ENCODE data around the gene CLIP4. TPM values are rescaled to one million over a fixed set of nuclear protein-coding genes. Genes with fewer than 3 reads are reported as not detected.

The CLIP4 gene
- total RNA-seq, 2 experiments from 2014 or later, result 36.8 to 39.4 TPM

DNA sequence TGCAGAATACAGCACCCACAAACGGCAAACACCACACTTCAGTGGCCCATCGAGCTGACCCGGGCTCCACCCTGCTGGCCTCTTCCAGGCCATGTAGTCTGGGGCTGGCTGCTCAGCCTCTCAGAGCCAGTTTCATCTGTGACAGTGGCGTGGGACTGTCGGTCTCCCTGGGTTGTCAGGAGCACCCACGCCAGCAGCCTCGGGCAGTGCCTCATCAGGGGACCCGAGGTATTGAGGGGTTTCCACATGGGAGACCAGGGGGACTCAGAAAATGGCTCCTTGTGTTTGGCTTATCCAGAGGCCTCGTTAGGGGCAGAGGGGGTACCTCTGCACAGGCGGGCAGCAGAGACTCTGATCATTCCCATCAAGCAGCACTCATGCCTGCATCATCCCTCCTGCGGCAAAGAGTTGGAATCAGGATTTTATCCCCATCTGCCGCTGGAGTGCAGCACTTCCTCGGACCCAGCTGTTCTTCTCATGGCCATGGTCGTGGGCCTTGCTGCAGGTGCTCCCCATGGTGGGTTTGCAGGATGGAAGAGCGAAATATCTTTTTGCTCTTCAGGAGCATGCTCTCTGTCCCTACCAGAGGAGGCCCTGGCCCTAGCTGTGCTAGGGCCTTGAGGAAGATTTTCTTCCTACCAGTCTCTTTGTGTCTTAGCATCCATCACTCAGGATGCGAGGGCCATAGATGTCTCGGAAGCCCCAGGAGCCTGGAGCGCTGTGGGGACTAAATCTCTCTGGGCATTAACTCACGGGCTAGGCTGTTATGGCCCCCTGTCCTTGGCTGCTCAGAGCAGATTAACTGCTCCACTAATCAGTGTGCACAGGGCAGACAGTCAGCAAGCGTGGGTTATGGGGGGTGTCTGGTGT, 100.8 kb downstream of the CLIP4 start:
- ATAC-seq (ENCODE audit: poor library complexity), result no peak
- no peaks in the 10 kb centered on the region for H3K4me1 ChIP-seq (ENCODE audit: insufficient read depth, low read length)
- POLR2A ChIA-PET, result no interaction called here
- Mint-ChIP-seq H3K9me3 (no peaks in the 10 kb centered on the region), H3K4me1 (ENCODE audit: low read depth) (no peaks in the 10 kb centered on the region), H3K27ac (no peak overlapping the region), H3K4me3 (no peak overlapping the region), H3K27me3 (no peaks in the 10 kb centered on the region), H3K36me3 (ENCODE audit: low read depth) (no peaks in the 10 kb centered on the region)
- H3K27ac ChIP-seq (ENCODE audit: low read depth in 1 of 2, low read length in 2 of 2), result no peak overlapping the region
- intact Hi-C loops (cut with DNase I, micrococcal nuclease), result no loop called here
- H3K4me3 ChIP-seq (ENCODE audit: low read length), result no peak overlapping the region
- no peaks in the 10 kb centered on the region for H3K27me3 ChIP-seq (ENCODE audit: control insufficient read depth in 1 of 2, insufficient read depth in 2 of 2, low read length in 2 of 2)
- H3K36me3 ChIP-seq (ENCODE audit: insufficient read depth, low read length), result no peaks in the 10 kb centered on the region
- CTCF ChIA-PET, result no interaction called here
- TF ChIP-seq, protein P1, sequence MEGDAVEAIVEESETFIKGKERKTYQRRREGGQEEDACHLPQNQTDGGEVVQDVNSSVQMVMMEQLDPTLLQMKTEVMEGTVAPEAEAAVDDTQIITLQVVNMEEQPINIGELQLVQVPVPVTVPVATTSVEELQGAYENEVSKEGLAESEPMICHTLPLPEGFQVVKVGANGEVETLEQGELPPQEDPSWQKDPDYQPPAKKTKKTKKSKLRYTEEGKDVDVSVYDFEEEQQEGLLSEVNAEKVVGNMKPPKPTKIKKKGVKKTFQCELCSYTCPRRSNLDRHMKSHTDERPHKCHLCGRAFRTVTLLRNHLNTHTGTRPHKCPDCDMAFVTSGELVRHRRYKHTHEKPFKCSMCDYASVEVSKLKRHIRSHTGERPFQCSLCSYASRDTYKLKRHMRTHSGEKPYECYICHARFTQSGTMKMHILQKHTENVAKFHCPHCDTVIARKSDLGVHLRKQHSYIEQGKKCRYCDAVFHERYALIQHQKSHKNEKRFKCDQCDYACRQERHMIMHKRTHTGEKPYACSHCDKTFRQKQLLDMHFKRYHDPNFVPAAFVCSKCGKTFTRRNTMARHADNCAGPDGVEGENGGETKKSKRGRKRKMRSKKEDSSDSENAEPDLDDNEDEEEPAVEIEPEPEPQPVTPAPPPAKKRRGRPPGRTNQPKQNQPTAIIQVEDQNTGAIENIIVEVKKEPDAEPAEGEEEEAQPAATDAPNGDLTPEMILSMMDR (IDR thresholded peaks at IDR 0.05), result no peak
- DNase-seq, result no peak
- no peaks in the 10 kb centered on the region for H3K9me3 ChIP-seq (ENCODE audit: control insufficient read depth in 1 of 2, insufficient read depth in 1 of 2, low read length in 2 of 2)

DNA sequence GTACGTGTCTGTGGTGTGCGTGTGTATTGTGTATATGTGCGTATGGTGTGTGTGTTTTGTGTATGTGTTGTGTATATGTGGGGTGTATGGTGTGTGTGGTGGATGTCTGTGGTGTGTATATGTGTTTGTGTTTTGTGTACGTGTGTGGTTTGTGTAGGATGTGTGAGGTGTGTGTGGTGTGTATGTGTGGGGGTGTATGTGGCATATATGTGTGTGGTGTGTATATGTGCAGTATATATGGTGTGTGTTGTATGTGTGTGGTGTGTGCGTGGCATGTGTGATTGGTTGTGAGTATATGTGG, 101.3 kb downstream of the CLIP4 start:
- intact Hi-C loops (cut with DNase I, micrococcal nuclease), result no loop called here
- Histone ChIP-seq H3K27ac (ENCODE audit: low read depth in 1 of 2, low read length in 2 of 2) (no peak overlapping the region), H3K27me3 (ENCODE audit: control insufficient read depth in 1 of 2, insufficient read depth in 2 of 2, low read length in 2 of 2) (no peaks in the 10 kb centered on the region), H3K36me3 (ENCODE audit: insufficient read depth, low read length) (no peaks in the 10 kb centered on the region), H3K4me3 (ENCODE audit: low read length) (no peak overlapping the region), H3K9me3 (ENCODE audit: control insufficient read depth in 1 of 2, insufficient read depth in 1 of 2, low read length in 2 of 2) (no peaks in the 10 kb centered on the region), H3K4me1 (ENCODE audit: insufficient read depth, low read length) (no peaks in the 10 kb centered on the region)
- Mint-ChIP-seq H3K4me3 (no peak overlapping the region), H3K27ac (no peak overlapping the region), H3K4me1 (ENCODE audit: low read depth) (no peaks in the 10 kb centered on the region), H3K27me3 (no peaks in the 10 kb centered on the region), H3K36me3 (ENCODE audit: low read depth) (no peaks in the 10 kb centered on the region), H3K9me3 (no peaks in the 10 kb centered on the region)
- no peak for DNase-seq
- POLR2A ChIA-PET, result no interaction called here
- TF ChIP-seq, protein P1 (IDR thresholded peaks at IDR 0.05), result no peak
- CTCF ChIA-PET, result no interaction called here
- ATAC-seq (ENCODE audit: poor library complexity), result no peak

DNA sequence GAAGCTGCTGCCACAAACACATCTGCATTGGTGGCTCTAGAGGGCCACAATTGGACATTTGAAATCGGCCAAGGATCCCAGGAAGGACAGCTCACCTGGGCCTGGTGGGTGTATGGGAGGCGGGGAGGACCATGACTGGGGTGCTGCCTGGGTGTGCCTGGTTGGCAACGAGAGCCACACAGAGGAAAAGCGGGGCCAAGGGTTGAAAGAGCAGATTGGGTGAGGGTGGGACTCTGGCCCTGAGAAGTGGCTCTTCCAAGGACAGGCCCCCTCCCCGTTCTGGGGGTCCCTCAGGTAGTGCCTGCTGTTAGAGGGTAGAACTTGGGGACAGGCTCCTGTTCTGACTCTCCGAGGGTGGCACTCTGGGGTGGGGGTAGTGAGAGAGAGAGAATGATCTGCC, 102.9 kb downstream of the CLIP4 start:
- ATAC-seq (ENCODE audit: poor library complexity) (no peak), DNase-seq (no peak)
- Histone ChIP-seq H3K4me3 (ENCODE audit: low read length) (no peak overlapping the region), H3K4me1 (ENCODE audit: insufficient read depth, low read length) (no peaks in the 10 kb centered on the region), H3K27ac (ENCODE audit: low read depth in 1 of 2, low read length in 2 of 2) (no peak overlapping the region), H3K27me3 (ENCODE audit: control insufficient read depth in 1 of 2, insufficient read depth in 2 of 2, low read length in 2 of 2) (no peaks in the 10 kb centered on the region), H3K9me3 (ENCODE audit: control insufficient read depth in 1 of 2, insufficient read depth in 1 of 2, low read length in 2 of 2) (no peaks in the 10 kb centered on the region), H3K36me3 (ENCODE audit: insufficient read depth, low read length) (no peaks in the 10 kb centered on the region)
- ChIA-PET CTCF (no interaction called here), POLR2A (no interaction called here)
- H3K36me3 Mint-ChIP-seq (ENCODE audit: low read depth), result no peaks in the 10 kb centered on the region
- no peak overlapping the region for H3K4me3 Mint-ChIP-seq
- H3K27me3 Mint-ChIP-seq, result no peaks in the 10 kb centered on the region
- no peaks in the 10 kb centered on the region for H3K4me1 Mint-ChIP-seq (ENCODE audit: low read depth)
- TF ChIP-seq, protein P1 (IDR thresholded peaks at IDR 0.05), result no peak
- intact Hi-C loops (cut with DNase I, micrococcal nuclease), result no loop called here
- H3K9me3 Mint-ChIP-seq, result no peaks in the 10 kb centered on the region
- H3K27ac Mint-ChIP-seq, result no peak overlapping the region
